ENCODE results near the gene AFDN. TPM values are rescaled to one million over a fixed set of nuclear protein-coding genes. Genes with fewer than 3 reads are reported as not detected.
A peak's percentile ranks its signal among the peaks of the same experiment; 100 is the strongest.

Gene AFDN
- total RNA-seq, 1 experiment from 2014 or later: 177 TPM

DNA sequence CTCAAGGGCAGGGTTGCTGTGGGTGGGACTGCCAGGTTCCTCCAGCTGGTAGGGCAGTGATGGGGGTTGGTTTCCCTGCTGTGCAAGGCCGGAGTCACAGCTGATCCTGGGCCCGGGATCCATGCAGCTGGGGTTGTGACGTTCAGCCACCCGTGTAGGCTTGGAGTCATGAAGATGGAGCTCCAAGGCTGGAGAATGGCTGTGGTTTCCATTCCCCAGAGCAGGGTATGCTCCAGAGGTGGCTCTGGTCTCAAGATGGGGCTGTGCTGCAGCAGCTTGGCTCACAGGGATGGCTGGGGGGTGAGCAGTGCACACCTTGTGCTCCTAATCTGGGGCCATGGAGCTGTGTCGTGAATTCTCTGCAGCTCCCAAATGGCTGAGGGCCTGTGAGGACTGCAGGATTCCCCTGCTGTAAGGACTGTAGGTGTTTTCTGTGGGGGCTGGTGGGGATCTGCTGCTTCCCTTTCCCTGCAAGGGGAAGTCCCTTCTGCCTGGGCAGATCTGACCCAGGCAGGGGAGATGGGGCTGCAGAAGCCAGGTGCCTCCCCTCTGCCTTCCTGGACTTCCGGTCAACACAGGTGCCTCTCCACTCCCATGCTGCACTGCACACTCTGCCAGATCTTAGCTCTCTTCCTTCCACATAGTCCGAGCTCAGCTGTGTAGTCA lies 186.7 kb downstream of the AFDN start:
- intact Hi-C loops (cut with micrococcal nuclease; ENCODE audit: unreplicated experiment): no loop called here
- no peaks in the 10 kb centered on the region for H3K36me3 Mint-ChIP-seq (ENCODE audit: insufficient read depth, unreplicated experiment)
- TF ChIP-seq, protein P1, sequence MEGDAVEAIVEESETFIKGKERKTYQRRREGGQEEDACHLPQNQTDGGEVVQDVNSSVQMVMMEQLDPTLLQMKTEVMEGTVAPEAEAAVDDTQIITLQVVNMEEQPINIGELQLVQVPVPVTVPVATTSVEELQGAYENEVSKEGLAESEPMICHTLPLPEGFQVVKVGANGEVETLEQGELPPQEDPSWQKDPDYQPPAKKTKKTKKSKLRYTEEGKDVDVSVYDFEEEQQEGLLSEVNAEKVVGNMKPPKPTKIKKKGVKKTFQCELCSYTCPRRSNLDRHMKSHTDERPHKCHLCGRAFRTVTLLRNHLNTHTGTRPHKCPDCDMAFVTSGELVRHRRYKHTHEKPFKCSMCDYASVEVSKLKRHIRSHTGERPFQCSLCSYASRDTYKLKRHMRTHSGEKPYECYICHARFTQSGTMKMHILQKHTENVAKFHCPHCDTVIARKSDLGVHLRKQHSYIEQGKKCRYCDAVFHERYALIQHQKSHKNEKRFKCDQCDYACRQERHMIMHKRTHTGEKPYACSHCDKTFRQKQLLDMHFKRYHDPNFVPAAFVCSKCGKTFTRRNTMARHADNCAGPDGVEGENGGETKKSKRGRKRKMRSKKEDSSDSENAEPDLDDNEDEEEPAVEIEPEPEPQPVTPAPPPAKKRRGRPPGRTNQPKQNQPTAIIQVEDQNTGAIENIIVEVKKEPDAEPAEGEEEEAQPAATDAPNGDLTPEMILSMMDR (IDR thresholded peaks at IDR 0.05; ENCODE audit: insufficient read depth in 1 of 2, low read depth in 1 of 2, low read length in 1 of 2, severe bottlenecking in 1 of 2, unreplicated experiment in 1 of 2): no peak

DNA sequence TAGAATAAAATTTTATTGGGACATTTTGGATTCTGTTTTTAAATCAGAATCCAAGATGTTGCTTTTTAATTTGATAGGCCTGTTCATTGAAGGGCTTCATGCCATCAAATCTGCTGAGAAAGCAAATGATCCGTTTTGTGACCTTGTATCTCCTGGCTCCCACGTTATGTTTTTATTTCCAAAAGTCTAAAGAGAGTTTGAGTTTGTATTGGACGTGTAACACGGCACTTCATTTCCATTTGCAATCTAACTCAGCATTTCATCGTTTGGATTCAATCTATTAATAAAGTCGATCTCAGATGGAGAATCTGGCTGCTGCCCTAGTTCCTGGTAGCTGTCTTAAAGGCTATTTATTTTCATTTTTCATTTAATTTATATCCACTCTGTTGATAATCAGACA lies 187.7 kb downstream of the AFDN start:
- H3K9me3 Mint-ChIP-seq (ENCODE audit: unreplicated experiment): peaks cover 38% of the 10 kb centered on the region
- H3K36me3 Mint-ChIP-seq (ENCODE audit: insufficient read depth, unreplicated experiment): no peaks in the 10 kb centered on the region
- ChIA-PET CTCF (no interaction called here), POLR2A (no interaction called here)
- no TSS peak for BruUV-seq (replicated peaks)
- Histone ChIP-seq H3K4me1 (no peaks in the 10 kb centered on the region), H3K36me3 (ENCODE audit: control insufficient read depth, insufficient read depth, low read length) (no peaks in the 10 kb centered on the region), H3K27me3 (replicated peaks; ENCODE audit: control insufficient read depth, insufficient read depth, low read length) (no peaks in the 10 kb centered on the region), H3K4me3 (ENCODE audit: low read depth, low read length) (no peak overlapping the region), H3K9me3 (peaks cover 27% of the 10 kb centered on the region)
- H3K4me3 Mint-ChIP-seq (ENCODE audit: unreplicated experiment): no peak overlapping the region
- intact Hi-C loops (cut with micrococcal nuclease; ENCODE audit: unreplicated experiment): no loop called here
- no peaks in the 10 kb centered on the region for H3K4me1 Mint-ChIP-seq (ENCODE audit: low read depth, unreplicated experiment)
- H3K27ac Mint-ChIP-seq (ENCODE audit: unreplicated experiment): no peak overlapping the region
- H3K27me3 Mint-ChIP-seq (ENCODE audit: insufficient read depth, unreplicated experiment): peaks cover 4% of the 10 kb centered on the region
- TF ChIP-seq, protein P1 (IDR thresholded peaks at IDR 0.05; ENCODE audit: insufficient read depth in 1 of 2, low read depth in 1 of 2, low read length in 1 of 2, severe bottlenecking in 1 of 2, unreplicated experiment in 1 of 2): no peak
- no peak for DNase-seq

More for the DNA sequence above, 186.7 kb downstream of the AFDN start:
- peaks cover 27% of the 10 kb centered on the region for H3K9me3 ChIP-seq
- Mint-ChIP-seq H3K27ac (ENCODE audit: unreplicated experiment) (no peak overlapping the region), H3K9me3 (ENCODE audit: unreplicated experiment) (peaks cover 39% of the 10 kb centered on the region), H3K4me1 (ENCODE audit: low read depth, unreplicated experiment) (no peaks in the 10 kb centered on the region), H3K4me3 (ENCODE audit: unreplicated experiment) (no peak overlapping the region), H3K27me3 (ENCODE audit: insufficient read depth, unreplicated experiment) (no peaks in the 10 kb centered on the region)
- H3K4me3 ChIP-seq (ENCODE audit: low read depth, low read length): no peak overlapping the region
- ChIA-PET CTCF (no interaction called here), POLR2A (no interaction called here)
- H3K4me1 ChIP-seq: no peaks in the 10 kb centered on the region
- BruUV-seq (replicated peaks): no TSS peak
- DNase-seq: peak in 1 of 2 experiments; percentile 3
- H3K36me3 ChIP-seq (ENCODE audit: control insufficient read depth, insufficient read depth, low read length): no peaks in the 10 kb centered on the region
- H3K27me3 ChIP-seq (replicated peaks; ENCODE audit: control insufficient read depth, insufficient read depth, low read length): no peaks in the 10 kb centered on the region

DNA sequence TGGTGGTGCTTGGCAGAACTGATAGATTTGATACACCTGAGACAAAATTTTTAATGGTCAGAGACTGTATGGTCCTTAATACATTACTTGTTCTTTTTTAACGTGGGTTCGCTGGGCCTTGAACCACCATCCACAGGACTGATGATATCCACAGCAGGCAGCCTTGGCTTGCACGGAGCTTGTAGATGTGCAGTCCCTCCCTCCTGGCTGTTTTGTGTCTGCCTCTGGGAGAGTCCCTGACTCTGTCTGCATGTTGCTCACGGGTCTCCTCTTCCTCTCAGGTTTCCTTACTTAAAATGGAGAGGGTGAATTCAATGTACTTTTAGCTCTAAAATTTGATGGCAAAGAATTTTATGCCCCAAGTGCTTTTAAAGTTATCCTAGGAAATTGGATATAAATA lies 188.3 kb downstream of the AFDN start:
- H3K27me3 Mint-ChIP-seq (ENCODE audit: insufficient read depth, unreplicated experiment): peaks cover 4% of the 10 kb centered on the region
- H3K9me3 ChIP-seq: peaks cover 27% of the 10 kb centered on the region
- H3K4me3 Mint-ChIP-seq (ENCODE audit: unreplicated experiment): no peak overlapping the region
- TF ChIP-seq, protein P1 (IDR thresholded peaks at IDR 0.05; ENCODE audit: insufficient read depth in 1 of 2, low read depth in 1 of 2, low read length in 1 of 2, severe bottlenecking in 1 of 2, unreplicated experiment in 1 of 2): no peak
- no peaks in the 10 kb centered on the region for H3K36me3 Mint-ChIP-seq (ENCODE audit: insufficient read depth, unreplicated experiment)
- H3K36me3 ChIP-seq (ENCODE audit: control insufficient read depth, insufficient read depth, low read length): no peaks in the 10 kb centered on the region
- H3K4me1 Mint-ChIP-seq (ENCODE audit: low read depth, unreplicated experiment): no peaks in the 10 kb centered on the region
- no TSS peak for BruUV-seq (replicated peaks)
- ChIA-PET CTCF (no interaction called here), POLR2A (no interaction called here)
- peaks cover 38% of the 10 kb centered on the region for H3K9me3 Mint-ChIP-seq (ENCODE audit: unreplicated experiment)
- no peak for DNase-seq
- no peaks in the 10 kb centered on the region for H3K4me1 ChIP-seq
- no peak overlapping the region for H3K4me3 ChIP-seq (ENCODE audit: low read depth, low read length)
- no peak overlapping the region for H3K27ac Mint-ChIP-seq (ENCODE audit: unreplicated experiment)
- intact Hi-C loops (cut with micrococcal nuclease; ENCODE audit: unreplicated experiment): no loop called here
- H3K27me3 ChIP-seq (replicated peaks; ENCODE audit: control insufficient read depth, insufficient read depth, low read length): no peaks in the 10 kb centered on the region

All from Caco-2 (cell line).